AG08396 (cell line): ENCODE data around the gene CDHR3.

Source experiments
- DNase-seq: peaks from one replicate; pipeline ENCODE4 v3.0.0; 2012; ENCODE audit warnings: low spot score, mixed read lengths

The CDHR3 gene

DNA sequence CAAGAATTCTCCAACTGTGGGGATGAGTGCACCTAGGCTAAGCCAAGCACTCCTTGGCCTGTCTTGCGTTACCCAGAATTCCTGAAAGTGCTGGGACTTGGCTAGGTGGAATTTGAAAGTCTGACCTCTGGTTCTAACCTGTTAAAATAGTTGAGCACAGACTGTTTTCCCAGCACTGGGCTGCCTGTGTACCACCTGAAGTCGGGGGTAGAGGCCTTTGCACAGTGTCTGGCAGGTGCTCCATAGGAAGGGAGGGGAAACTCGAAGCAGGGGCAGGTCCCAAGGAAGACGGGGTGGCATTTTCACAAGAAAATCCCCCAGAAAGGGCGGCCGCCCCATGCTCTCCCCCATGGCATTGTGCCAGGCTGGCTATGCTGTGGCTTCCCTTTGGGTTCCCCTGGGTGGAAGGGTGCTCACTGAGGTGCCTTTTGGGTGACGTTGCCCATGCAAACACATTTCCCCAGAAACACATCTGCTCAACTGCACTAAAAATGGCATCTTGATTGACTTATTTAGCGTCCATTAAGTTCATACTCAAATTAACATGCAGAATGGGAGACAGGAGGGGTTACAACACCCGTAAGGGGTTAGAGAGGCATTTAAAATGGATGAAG is 86.2 kb downstream of the CDHR3 start:
- DNase-seq, result no peak

DNA sequence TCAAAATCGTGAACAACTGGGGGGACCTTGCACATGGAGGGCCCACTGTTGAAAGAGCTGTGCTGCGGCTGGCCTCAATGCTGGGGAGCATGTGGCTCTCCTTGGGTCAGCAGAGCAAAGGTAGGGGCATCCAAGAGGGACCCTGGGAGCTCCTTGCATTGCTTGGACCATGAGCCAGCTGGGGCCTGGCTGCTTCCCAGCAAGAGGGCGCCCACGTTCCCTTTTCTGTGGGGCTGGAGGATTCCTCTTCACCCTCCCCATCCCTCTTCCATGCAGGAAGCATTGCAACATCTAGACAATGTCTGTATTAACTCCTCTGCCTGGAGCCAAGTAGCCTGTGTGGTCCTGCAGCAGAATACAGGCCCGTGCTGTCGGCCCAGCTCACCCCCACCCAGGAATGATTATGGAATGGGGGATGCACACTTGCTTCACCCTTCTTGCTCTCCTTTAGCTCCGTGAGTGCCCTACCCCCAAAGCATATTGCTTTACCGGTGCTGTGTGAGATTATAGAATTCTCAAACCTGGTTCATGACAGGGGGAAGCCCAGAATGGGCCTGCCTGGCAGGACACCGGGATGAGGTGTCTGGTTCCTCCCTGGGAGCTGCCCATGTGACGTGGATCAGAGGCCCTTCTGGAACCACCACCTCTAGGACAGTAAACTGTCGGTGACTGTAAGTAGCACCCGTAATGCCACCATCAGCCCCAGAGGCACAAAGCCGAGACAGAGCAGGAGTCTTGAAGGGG is 87.1 kb downstream of the CDHR3 start:
- peak; percentile 47 for DNase-seq

DNA sequence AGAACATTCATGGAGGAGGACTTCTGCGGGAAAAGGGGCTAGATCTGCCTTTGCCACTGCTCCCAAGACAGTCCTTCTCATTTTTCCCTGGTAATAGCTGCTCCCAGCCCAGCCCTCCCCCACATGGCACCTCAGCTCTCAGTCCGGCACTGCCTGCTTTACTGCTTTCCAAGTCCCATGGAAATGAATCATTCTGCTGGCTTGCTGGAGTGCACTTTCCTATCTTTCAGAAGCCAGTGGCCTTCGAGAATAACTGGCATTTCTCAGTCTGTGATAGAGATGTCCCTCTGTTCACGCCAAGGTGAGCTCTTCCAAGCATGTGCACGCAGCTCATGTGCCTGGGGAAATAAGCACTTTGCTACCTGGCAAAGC is 87.7 kb downstream of the CDHR3 start:
- DNase-seq, result peak; percentile 67

DNA sequence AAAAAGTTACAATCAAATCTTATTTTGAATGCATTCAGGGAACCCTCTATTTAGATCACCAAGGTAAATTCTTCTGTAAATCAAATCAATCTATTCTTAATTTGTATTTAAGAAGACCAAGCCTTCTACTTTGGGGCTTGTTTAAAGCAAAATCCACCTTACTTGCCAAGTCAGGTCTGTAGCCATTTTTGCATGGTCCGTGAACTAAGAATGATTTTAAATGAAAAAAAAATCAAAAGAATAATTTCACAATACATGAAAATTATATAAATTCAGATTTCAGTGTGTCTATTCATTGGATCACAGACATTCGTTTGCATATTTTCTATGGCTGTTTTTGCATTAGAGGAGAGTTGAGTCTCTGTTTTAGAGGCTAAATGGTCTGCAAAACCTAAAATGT is 89.6 kb downstream of the CDHR3 start:
- DNase-seq, result no peak

DNA sequence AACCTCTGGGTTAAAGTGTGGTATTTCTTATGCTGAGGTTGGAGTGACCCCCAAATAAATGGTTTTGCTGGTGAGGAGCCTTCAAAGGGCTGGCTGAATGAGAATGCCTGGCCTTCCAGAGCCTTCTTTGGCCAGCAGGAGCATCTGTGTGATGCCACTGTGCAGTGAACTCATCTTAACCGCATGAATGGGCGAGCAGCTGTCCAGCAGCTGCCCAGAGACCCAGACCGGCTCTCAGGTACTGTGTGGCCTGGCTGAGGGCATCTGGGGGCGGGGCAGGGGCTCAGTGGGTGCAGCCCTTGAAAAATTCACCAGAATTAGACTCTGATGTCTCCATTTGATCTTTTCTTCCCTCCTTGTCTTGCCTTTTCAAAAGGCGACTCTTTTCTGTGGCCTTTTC is 90.0 kb downstream of the CDHR3 start:
- DNase-seq, result no peak

DNA sequence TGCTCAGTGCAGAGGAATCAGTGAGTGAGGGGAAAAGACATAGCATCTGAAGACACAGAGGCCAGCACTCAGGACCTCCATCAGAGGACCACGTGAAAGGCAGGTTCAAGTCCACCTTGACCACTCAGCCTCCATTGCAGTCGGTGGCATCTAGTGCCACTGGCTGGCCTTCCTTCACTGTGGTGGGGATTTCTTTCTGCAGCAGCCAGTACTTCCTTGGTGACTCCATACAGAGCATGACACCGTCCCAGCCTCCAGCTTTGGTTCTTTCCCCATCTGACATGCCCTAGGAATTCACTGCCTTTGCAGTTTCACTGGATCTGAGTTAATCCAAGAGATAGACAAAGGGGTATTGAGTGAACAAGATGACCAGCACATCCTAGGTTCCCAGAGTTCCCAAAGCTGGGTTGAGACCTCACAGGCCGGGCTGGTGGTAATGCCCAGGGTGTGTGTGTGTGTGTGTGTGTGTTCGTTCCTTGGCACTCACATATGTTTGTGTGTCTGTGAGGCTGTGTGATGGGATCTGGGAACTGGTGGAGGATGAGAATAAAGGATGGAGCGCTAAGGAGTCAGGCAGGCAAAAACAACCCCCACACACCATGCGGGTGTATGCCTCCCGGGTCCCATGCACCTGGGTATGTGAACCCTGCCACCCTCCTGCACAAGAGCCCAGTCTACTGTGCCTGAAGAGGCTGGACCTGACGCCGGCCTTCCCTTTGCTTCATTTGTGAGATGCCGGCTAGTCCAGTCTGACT is 91.3 kb downstream of the CDHR3 start:
- no peak for DNase-seq

DNA sequence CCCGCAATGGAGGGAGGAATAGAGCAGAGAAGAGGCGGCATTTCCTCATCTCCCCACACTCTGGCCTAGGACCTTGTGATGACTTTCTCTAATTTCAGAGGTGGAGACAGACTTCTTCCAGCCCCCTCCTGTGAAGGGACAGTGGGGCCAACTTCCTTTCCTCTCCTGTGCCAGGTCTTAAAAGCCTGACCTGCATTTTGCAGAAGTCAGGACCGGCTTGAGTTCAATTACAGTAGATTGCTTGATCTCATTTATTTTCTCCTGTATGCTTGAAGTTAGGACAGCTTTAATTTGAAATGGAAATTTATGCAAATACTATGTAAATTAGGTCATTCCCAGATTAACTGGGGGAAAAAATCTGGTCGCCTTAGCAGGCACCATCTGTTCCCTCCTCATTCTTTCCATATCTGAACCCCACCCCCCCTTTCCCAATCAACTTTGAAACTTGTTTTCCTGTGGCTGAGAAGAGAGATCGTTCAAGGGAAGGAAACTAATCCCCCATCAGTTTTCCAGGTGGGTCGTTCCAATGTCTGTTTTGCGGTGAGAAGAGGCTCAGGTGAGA is 92.0 kb downstream of the CDHR3 start:
- no peak for DNase-seq

DNA sequence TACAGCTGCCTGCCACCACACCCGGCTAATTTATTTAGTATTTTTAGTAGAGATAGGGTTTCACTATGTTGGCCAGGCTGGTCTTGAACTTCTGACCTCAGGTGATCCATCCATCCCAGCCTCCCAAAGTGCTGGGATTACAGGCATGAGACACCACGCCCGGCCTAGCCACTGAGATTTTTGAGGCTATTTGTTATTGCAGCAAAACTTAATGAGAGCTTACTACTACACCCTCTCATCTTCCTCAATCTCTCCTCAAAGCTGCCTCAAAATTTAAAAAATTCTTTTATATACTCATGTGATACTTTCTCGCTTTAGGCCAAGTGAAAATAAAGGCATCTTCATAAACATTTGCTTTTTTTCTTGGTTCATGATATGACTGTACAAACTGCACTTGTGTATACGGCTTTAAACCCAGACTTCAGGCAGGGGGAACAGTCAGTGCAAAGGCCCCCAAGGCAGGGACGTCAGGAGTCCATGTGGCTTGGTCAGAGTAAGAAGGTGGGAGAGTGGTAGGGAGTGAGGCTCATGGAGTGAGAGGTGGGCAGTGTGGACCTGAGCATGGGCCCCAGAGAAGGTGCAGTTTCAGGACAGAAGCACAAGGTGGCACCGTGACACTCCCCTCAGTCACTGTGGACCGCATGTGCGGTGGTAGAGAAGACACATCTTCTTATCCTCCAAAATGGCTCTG is 93.6 kb downstream of the CDHR3 start:
- peak; percentile 77 for DNase-seq

DNA sequence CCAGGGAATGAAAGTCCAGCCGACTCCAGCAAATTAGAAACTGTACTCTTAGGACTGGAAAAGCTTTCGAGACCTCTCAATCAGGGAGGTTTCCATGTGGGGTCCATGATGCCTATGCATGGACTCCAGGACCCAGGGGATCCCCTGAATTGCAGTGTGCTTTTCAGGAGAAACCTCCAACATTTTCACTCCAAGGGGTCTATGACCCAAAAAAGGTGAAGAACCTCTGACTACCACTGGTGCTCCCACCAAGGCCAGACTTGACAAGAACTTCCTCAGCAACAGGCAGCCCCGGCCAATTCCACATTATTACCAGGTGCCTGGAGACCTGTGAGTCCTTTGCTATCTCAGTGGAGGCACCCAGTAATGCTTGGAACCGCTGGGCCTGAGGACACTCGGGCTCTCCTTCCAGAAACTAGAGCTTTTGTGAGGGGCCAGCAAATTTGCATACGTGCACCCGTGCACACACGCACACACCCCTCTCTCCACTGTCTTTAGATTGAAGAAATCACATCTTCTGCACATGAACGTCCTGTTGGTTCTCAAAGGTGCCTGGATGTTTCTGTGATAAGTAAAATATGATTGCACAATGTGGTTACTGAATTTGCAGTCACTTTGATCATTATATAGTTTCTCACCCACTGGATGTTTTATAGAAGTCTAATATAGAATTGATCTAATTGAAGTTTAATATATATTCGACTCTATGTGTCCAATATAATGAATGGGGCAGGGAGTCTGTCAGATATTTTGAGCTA is 94.3 kb downstream of the CDHR3 start:
- no peak for DNase-seq

DNA sequence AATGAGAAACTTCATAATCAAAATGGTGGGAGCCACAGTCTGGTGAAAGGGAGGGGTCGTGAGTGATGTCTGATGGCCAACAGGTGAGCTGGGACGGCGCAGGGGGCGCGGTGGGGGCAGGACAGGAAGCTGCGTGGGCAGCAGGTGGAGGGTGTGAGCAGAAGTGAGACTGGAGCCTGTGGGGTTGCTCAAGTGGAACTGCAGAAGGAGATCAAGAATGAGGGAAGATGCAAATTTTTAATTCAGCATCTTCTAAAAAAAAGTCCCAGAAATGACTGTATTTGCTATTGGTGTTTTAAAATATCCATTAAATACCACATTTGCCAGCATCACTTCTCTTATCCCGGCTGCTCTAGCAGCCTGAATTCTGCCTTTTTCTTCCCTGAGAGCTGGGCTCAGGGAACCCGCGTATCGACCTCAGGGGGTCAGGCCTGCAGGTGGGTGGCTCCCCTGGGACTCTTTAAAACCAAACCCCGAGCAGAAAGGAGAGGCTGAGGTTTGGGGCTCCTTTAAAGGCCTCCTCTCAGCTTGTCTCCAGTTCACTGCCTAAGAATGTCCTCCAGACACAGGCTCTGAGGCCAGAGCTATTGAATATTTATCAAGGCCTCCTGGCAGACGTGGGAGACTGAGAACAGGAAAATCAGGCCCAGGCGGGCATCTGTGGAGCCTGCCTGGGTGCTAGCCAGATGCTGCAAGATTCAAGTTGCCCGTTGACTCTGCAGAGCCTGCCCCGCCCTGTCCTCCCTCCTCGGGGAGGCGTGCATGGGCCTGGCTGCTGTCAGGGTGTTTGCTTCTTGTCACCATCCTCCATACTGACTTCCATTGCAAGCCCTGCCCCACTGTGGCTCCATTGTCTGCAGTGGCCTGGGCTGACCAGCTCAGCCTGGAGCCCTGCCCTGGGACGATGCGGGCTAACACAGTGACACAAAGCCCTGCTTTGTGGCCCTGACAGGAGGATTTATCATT is 95.2 kb downstream of the CDHR3 start:
- no peak for DNase-seq

DNA sequence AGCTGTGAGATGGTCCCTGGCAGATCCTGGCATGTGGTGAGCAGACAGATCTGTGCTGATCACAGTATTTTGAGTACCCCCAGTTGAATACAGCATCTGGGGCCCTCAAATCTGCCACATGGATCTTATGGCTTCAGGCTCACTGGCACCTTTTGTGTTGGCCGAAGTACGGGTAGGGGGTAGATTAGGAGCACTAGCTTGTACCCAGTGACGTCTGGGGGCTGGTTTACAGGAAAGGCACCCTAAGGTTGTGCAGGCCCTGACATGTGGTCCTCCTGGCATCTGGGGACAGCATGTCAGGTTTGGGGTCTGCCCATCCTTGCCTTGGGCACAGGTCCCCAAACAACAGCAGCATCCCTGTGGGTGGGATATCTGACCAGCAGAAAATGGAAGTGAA is 95.9 kb downstream of the CDHR3 start:
- no peak for DNase-seq

DNA sequence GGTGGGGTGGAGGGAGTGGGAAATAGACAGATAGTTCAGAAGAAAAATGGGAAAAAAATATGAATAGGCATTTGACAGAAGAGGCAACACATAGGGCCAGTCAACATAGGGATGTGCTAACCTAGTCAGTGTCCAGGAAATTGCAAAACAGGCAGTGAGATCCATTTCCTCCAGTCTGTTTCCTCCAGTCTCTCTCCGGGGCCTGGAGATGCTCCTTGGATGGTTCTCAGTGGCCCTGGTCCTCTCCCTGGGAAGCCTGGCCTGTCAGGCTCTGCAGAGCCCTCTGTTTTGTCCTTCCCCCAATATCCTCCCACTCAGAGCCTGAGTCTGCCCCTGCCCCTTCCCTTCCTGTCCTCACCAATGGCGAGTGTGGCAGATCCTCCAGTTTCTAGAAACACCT is 96.5 kb downstream of the CDHR3 start:
- no peak for DNase-seq

DNA sequence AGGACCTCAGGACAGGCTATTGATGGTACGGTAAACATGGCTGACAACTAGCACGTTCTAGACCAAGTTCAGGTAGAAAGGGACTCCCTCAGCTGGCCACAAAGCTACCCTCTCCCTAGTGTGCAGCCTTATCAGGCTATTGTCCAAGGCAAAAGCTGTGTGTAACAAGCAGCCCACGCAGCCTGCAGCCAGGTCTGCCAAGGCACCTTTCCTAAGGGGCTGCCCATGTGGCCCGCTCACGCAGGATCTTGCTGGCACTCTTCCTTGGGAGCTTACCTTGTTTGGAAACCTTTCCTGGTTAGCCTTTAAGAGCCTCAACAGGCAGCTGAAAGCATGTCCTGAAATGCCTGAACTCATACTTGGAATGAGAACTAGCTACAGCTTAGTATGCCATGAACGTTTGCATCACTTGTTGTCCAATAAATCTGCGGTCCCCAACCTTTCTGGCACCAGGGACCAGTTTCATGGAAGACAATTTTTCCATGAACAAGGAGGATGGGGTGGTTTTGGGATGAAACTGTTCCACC is 97.4 kb downstream of the CDHR3 start:
- DNase-seq, result no peak

DNA sequence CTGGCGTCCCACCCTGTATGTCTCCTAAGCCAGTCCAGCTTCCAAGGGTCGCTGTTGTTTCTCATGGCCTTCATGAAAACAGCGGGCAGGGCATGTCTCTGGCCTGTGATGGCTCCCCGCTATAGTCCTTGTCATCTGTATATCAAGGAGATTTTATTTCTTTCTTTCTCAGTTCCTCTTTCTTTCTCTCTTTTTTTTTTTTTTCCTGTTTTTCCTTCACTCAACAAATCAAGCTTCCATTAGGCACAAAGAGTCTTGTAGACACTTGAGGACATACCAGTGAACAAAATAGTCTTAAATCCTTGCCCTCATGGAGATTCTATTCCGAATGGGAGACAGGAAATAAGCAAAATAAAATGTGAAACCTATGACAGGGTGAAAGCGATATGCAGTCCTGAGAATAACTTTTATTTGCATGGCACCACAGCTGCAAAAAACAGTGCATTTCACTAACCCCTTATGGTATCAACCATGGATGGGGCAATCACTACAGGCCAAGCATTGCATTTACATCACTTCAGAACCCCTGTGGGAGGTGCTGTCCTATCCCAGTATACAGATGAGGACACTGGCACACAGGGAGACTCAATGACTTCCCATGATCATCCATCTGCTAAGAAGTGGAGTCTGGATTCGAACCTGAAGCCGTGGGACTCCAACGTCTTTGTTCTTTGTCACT is 98.4 kb downstream of the CDHR3 start:
- no peak for DNase-seq

DNA sequence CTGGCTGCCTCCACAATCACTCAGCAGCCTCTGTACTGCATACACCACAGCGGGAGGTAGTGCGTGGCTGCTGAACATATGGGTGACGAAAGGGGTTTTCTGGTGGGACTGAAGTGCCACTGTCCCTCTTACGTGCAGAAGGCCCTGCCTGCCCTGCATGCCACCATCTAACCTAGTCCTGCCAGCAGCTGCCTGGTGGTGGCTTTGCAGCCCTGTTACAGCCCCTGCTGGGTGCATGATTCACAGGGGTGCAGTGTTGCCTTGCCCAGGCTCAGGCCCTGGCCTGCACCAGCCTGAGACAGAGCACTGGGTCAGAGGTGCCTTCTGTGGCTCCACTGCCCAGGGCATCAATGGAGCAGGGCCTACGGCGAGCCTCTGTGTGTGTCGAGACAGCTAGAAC is 98.9 kb downstream of the CDHR3 start:
- DNase-seq, result no peak

DNA sequence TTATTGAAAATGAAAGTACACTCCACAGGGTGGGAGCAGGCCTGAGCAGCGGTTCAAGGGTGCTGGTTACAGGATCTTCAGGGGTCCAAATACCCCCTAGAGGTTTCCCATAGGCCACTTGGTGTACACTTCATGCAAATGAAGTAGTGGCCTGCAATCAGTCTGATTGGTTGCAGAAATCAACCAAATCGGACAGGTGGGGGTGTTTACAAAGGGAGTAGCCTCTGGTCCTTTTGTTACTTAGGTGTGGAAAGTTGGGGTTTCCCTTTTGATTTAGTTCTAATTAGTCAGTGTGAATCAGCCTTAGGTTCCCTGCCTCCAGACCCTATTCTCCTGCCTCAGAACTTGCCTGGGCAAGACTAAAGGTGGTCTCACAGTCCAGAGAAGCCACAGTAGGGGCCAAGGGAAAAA is 99.5 kb downstream of the CDHR3 start:
- DNase-seq, result no peak

DNA sequence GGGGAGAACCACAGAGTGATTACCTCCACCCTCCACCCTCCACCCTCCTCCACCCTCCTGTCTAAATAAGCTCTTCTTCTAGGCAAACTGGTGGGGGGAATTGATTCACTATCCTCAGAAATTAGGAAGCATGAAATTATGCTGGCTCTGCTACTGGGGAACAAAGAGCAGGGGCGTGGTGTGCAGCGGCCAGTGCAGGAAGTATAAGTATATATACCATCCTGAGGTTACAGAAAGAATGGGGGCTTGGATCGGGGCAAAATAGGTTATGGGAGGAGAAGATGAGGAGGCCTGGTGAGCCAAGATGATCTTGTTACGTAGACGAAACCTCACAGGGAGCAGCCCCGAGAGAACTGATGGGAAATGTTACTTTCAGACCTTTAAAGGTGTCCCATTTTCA is 100.0 kb downstream of the CDHR3 start:
- DNase-seq, result no peak

DNA sequence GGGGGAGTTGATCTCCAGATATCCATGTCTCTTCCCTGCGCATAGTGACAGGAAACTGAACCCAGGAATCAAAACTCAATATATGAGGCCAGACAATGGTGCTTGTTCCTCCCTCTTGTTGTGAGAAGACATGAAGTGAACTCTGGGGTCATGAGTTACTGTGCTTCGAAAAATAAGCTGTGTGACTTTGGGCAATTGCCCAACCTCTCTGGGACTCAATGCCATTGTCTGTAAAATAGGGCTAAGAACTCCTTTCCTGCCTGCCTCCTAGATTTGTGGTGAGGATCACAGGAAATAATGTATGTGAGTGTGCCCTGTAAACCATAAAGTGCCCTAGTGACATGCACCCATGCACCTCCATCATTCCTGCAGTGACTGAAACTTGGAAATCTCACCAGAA is 100.6 kb downstream of the CDHR3 start:
- DNase-seq, result no peak

DNA sequence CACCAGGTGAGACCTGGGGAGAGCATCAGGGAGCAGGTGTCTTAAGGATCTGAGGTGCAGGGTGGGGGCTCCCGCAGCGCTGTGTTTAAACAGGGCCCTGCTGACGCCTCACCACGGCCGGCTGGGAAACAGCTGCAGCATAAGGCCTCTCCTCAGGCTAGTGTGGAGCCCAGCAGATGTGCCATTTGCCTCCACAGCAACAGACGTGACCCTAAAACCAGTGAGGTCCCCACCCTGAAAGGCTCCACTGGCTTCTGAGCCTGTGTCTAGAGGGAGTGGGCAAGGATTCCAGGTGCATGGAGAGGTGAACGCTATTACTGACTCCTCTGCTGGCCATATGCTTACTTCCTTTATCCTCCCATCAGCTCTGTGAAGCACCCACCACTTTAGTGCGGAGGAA is 101.3 kb downstream of the CDHR3 start:
- DNase-seq, result no peak
